ENCODE measurements around the gene RCBTB1.
"Not testable (repeated sequence)": the region's sequence is repeated elsewhere in the genome, so short reads cannot be mapped to it uniquely, and the experiment has no call there.

Gene RCBTB1

GRCh38 chr13:49585220-49586157 is at the start of gene RCBTB1:
Gene RCBTB1 (minus strand): TSS chr13:49585558. CDS start chr13:49567279, 18,279 bp downstream.
- peak; percentile 62 to 70 for DNase-seq

GRCh38 chr13:49633710-49634109 is 48.4 kb upstream of the RCBTB1 start:
- no peak for DNase-seq

- DNase-seq, result no peak
These were observed 46.8 kb upstream of the RCBTB1 start for GRCh38 chr13:49632156-49632555.

GRCh38 chr13:49630580-49630979 is 45.2 kb upstream of the RCBTB1 start:
- DNase-seq, result no peak

- DNase-seq, result no peak
These were observed 44.6 kb upstream of the RCBTB1 start for GRCh38 chr13:49629947-49630346.

GRCh38 chr13:49629196-49629938 is 44.0 kb upstream of the RCBTB1 start:
- no peak for DNase-seq

- peak; percentile 61 to 70 for DNase-seq
These were observed 42.7 kb upstream of the RCBTB1 start, which contains the start of gene ARL11 for GRCh38 chr13:49627831-49628652. Gene ARL11 (plus strand): TSS chr13:49628507. CDS start chr13:49630448, 1,941 bp downstream.

- no peak for DNase-seq
These were observed 40.2 kb upstream of the RCBTB1 start for GRCh38 chr13:49625392-49626079.

GRCh38 chr13:49624229-49624628 is 38.9 kb upstream of the RCBTB1 start:
- no peak for DNase-seq

- DNase-seq, result no peak
These were observed 37.0 kb upstream of the RCBTB1 start for GRCh38 chr13:49622174-49622946.

- DNase-seq, result peak in 1 of 2 experiments; percentile 4
These were observed 34.8 kb upstream of the RCBTB1 start for GRCh38 chr13:49620170-49620621.

- DNase-seq, result no peak
These were observed 31.3 kb upstream of the RCBTB1 start for GRCh38 chr13:49616676-49617065.

- no peak for DNase-seq
These were observed 30.7 kb upstream of the RCBTB1 start for GRCh38 chr13:49615836-49616675.

GRCh38 chr13:49612042-49612441 is 26.7 kb upstream of the RCBTB1 start:
- DNase-seq, result not testable (repeated sequence)

- no peak for DNase-seq
These were observed 24.8 kb upstream of the RCBTB1 start for GRCh38 chr13:49610176-49610575.

GRCh38 chr13:49608651-49609331 is 23.4 kb upstream of the RCBTB1 start:
- no peak for DNase-seq

GRCh38 chr13:49607761-49608160 is 22.4 kb upstream of the RCBTB1 start:
- no peak for DNase-seq

- peak; percentile 78 to 86 for DNase-seq
These were observed 21.6 kb upstream of the RCBTB1 start for GRCh38 chr13:49606747-49607648.

- no peak for DNase-seq
These were observed 19.2 kb upstream of the RCBTB1 start for GRCh38 chr13:49604570-49604969.
